ENCODE data around the gene ADPRM.
A peak's percentile ranks its signal among the peaks of the same experiment; 100 is the strongest.
"Not testable (repeated sequence)": the region's sequence is repeated elsewhere in the genome, so short reads cannot be mapped to it uniquely, and the experiment has no call there.

The ADPRM gene

GRCh38 chr17:10687499-10687898 lies 9.9 kb upstream of the ADPRM start:
- no peak for DNase-seq (ENCODE audit: low spot score)
- TF ChIP-seq, protein P1, sequence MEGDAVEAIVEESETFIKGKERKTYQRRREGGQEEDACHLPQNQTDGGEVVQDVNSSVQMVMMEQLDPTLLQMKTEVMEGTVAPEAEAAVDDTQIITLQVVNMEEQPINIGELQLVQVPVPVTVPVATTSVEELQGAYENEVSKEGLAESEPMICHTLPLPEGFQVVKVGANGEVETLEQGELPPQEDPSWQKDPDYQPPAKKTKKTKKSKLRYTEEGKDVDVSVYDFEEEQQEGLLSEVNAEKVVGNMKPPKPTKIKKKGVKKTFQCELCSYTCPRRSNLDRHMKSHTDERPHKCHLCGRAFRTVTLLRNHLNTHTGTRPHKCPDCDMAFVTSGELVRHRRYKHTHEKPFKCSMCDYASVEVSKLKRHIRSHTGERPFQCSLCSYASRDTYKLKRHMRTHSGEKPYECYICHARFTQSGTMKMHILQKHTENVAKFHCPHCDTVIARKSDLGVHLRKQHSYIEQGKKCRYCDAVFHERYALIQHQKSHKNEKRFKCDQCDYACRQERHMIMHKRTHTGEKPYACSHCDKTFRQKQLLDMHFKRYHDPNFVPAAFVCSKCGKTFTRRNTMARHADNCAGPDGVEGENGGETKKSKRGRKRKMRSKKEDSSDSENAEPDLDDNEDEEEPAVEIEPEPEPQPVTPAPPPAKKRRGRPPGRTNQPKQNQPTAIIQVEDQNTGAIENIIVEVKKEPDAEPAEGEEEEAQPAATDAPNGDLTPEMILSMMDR (conservative IDR thresholded peaks at IDR 0.05; ENCODE audit: low read depth) = no peak
- no peak overlapping the region for H3K27ac ChIP-seq
- CTCF ChIA-PET = no interaction called here
- POLR2A ChIA-PET (ENCODE audit: low non-redundant PET) = no interaction called here

- DNase-seq (ENCODE audit: low spot score); H3K27ac ChIP-seq; POLR2A ChIA-PET (ENCODE audit: low non-redundant PET): not testable (repeated sequence)
- CTCF ChIA-PET = interaction anchor here (0.7 kb wide), 1 partner anchor 441 kb away, joined by 3 read pairs; no protein-coding TSS in a partner anchor
Observed at GRCh38 chr17:10695875-10696407, 1.5 kb upstream of the ADPRM start.

- ChIA-PET CTCF (no interaction called here), POLR2A (ENCODE audit: low non-redundant PET) (no interaction called here)
- H3K27ac ChIP-seq = peak overlapping the region; percentile 93
- TF ChIP-seq, protein P1 (conservative IDR thresholded peaks at IDR 0.05; ENCODE audit: low read depth) = no peak
- peak; percentile 11 for DNase-seq (ENCODE audit: low spot score)
Observed at GRCh38 chr17:10698096-10698818, 863 bp downstream of the ADPRM start.

DNA sequence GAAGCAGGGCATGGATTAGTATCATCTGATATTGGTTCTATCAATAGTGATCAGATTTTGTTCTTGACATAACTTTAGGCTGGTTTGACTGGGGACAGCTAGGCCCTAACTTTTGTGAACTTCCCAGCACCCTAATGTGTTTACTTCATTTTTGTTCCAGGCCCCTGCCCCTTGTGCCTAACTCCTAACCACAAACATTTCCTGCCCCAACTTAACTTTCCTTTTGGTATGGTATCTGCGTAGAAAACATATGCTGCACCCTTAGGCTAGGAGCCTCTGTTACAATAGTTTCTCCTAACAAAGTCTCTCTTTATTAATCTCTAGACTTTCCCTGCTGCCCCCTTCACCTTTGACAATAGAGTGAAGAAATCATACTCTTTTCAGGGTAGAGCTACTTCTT lies 2.5 kb downstream of the ADPRM start:
- CTCF ChIA-PET = no interaction called here
- H3K27ac ChIP-seq = no peak overlapping the region
- no peak for DNase-seq (ENCODE audit: low spot score)
- POLR2A ChIA-PET (ENCODE audit: low non-redundant PET) = no interaction called here
- TF ChIP-seq, protein P1 (conservative IDR thresholded peaks at IDR 0.05; ENCODE audit: low read depth) = no peak

GRCh38 chr17:10702574-10702973 lies 5.2 kb downstream of the ADPRM start:
- TF ChIP-seq, protein P1 (conservative IDR thresholded peaks at IDR 0.05; ENCODE audit: low read depth) = no peak
- ChIA-PET CTCF (no interaction called here), POLR2A (ENCODE audit: low non-redundant PET) (no interaction called here)
- DNase-seq (ENCODE audit: low spot score) = no peak
- no peak overlapping the region for H3K27ac ChIP-seq

GRCh38 chr17:10705727-10706126 lies 8.3 kb downstream of the ADPRM start:
- H3K27ac ChIP-seq = no peak overlapping the region
- TF ChIP-seq, protein P1 (conservative IDR thresholded peaks at IDR 0.05; ENCODE audit: low read depth) = no peak
- no peak for DNase-seq (ENCODE audit: low spot score)
- CTCF ChIA-PET = interaction anchor here (0.7 kb wide), 1 partner anchor 91 kb away, joined by 3 read pairs; no protein-coding TSS in a partner anchor
- POLR2A ChIA-PET (ENCODE audit: low non-redundant PET) = no interaction called here

DNA sequence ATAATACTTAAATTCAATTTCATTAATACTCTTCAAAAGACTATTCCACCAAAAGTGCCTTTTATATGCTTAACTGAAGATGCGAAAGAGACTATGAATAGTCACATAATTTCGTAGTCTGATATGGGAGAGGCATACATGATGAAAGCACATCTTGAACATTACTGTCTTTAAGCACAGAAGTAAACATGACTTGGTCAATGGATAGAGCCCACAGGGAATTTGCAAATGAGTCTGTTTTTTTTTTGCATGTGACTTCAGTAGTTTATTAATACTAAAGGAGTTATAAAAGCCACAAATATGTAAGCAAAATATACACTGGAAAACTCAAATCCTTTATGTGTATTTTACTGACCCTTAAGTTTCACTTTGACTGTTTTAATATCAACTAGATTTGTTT lies 15.9 kb downstream of the ADPRM start:
- DNase-seq (ENCODE audit: low spot score) = no peak
- ChIA-PET CTCF (no interaction called here), POLR2A (ENCODE audit: low non-redundant PET) (no interaction called here)
- TF ChIP-seq, protein P1 (conservative IDR thresholded peaks at IDR 0.05; ENCODE audit: low read depth) = no peak
- no peak overlapping the region for H3K27ac ChIP-seq
